Measurements from ENCODE around the gene SLK.

Gene SLK

DNA sequence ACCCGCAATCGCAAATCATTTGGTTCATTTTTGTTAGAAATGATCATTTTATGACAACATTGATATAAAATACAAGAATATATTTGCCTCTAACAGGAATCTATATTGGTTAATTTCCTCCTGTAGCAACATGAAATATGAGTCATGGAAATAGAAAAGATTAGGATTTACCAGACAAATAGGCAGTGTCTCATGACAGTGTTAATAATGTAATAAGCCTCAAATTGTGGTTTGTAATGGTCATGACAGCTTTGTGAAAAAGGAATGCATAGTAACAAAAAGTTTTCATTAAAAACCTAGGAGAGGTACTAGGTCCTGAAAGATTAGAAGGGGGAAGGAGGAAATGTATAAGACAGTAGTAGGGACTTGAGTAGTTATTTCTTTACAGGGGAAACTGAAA, 7.9 kb upstream of the SLK start:
- H3K27ac ChIP-seq: no peak overlapping the region
- TF ChIP-seq CTCF (conservative IDR thresholded peaks at IDR 0.05) (no peak), ZFX (IDR thresholded peaks at IDR 0.05) (no peak)

GRCh38 chr10:103960103-103960502, 6.8 kb upstream of the SLK start:
- TF ChIP-seq ZFX (IDR thresholded peaks at IDR 0.05): no peak
- no peak for TF ChIP-seq CTCF (conservative IDR thresholded peaks at IDR 0.05)
- no peak overlapping the region for H3K27ac ChIP-seq

GRCh38 chr10:103967448-103968071, 620 bp downstream of the SLK start:
- H3K27ac ChIP-seq: peak overlapping the region; percentile 89
- TF ChIP-seq ZFX (IDR thresholded peaks at IDR 0.05): peak; percentile 73
- TF ChIP-seq CTCF (conservative IDR thresholded peaks at IDR 0.05): no peak; the same call in 1 of the 2 replicates

DNA sequence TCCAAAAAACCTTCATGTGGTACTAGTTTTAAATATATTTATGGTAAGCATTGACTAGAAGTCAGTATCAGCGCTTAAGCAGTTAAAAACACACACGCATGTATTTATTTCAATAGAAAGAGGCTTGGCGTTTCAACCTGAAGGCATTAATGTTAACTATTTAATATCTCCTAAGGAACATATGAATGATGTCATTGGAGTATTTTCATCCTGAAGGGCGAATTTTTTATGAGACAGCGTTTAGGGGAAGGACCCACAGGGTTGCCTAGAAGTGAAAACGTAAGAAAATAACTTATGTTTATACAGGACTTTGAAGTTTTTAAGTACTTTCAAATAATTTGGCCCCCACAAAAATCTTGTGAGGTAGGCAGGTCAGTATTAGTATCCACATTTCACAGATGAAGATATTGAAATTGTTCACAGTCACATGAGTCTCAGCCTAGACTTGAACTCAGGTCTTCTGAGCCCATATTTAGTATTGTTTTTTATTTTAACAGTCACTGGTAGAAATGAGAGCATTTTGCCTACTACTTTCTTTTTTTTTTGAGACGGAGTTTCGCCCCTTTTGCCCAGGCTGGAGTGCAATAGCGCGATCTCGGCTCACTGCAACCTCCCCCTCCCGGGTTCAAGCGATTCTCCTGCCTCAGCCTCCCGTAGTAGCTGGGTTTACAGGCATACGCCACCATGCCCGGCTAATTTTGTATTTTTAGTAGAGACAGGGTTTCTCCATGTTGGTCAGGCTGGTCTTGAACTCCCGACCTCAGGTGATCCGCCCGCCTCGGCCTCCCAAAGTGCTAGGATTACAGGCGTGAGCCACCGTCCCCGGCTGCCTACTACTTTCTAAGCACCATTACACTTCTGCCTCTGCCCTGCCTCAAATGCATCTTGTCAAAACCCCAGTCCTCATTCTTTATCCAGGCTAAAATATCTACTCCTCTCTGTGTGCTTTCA, 1.8 kb downstream of the SLK start:
- TF ChIP-seq ZFX (IDR thresholded peaks at IDR 0.05) (no peak), CTCF (conservative IDR thresholded peaks at IDR 0.05) (no peak)
- no peak overlapping the region for H3K27ac ChIP-seq

- no peak overlapping the region for H3K27ac ChIP-seq
- TF ChIP-seq ZFX (IDR thresholded peaks at IDR 0.05) (no peak), CTCF (conservative IDR thresholded peaks at IDR 0.05) (no peak)
These were observed 2.5 kb downstream of the SLK start for GRCh38 chr10:103969436-103969835.

GRCh38 chr10:103969857-103970627, 3.1 kb downstream of the SLK start:
- H3K27ac ChIP-seq: no peak overlapping the region
- TF ChIP-seq ZFX (IDR thresholded peaks at IDR 0.05) (no peak), CTCF (conservative IDR thresholded peaks at IDR 0.05) (no peak)

All from C4-2B (cell line).